ENCODE measurements around the gene TTC12.

- no peak for TF ChIP-seq CREB1 (IDR thresholded peaks at IDR 0.05; ENCODE audit: low read depth)
- TF ChIP-seq MAX (IDR thresholded peaks at IDR 0.05) = no peak
- no peak for TF ChIP-seq YY1 (IDR thresholded peaks at IDR 0.05; ENCODE audit: low read depth)
- TF ChIP-seq EP300 (IDR thresholded peaks at IDR 0.05; ENCODE audit: borderline replicate concordance) = no peak
- no peak for TF ChIP-seq TEAD4 (IDR thresholded peaks at IDR 0.05)
Observed at GRCh38 chr11:113277907-113278306, 36.5 kb upstream of the TTC12 start.

Data from Ishikawa (cell line).